Adrenal gland (tissue), 12 donors: ENCODE measurements around the gene SLC13A3. TPM values are rescaled to one million over a fixed set of nuclear protein-coding genes. Genes with fewer than 3 reads are reported as not detected.
A peak's percentile ranks its signal among the peaks of the same experiment; 100 is the strongest.

ENCODE experiments used
- DNase-seq, 7 donors: peaks; one replicate each; pipeline ENCODE4 v3.0.0-alpha.2; 2019 to 2020
- H3K27ac ChIP-seq, 5 donors: fragments of 200-600 bp; sonication (generic) in 4 of 5; 1 replicate in 3 of 5; 2 replicates in 2 of 5; pipeline versions ENCODE4 v1.5.1 to v1.8.0; 2016 to 2020; ENCODE audit warnings: mild to moderate bottlenecking in 1 of 5
- H3K27me3 ChIP-seq: fragments of 200-600 bp; 2 replicates; pipeline ENCODE4 v1.8.0; 2021
- H3K36me3 ChIP-seq, 2 donors: fragments of 200-600 bp; replicated peaks in 1 of 2; 1 replicate in 1 of 2; 2 replicates in 1 of 2; pipeline versions ENCODE4 v1.5.1 to v1.8.0; 2018 to 2022
- H3K4me1 ChIP-seq, 2 donors: fragments of 200-600 bp; replicated peaks in 1 of 2; 1 replicate in 1 of 2; 2 replicates in 1 of 2; pipeline versions ENCODE4 v1.5.1 to v1.8.0; 2018 to 2021
- H3K4me3 ChIP-seq, 4 donors: fragments of 200-600 bp; sonication (generic) in 3 of 4; one replicate each; pipeline ENCODE4 v1.5.1; 2016 to 2018
- H3K9me3 ChIP-seq, 3 donors: fragments of 200-600 bp; sonication (generic) in 1 of 3; replicated peaks in 1 of 3; 1 replicate in 2 of 3; 2 replicates in 1 of 3; pipeline versions ENCODE4 v1.5.1 to v1.8.0; 2016 to 2021
- CTCF ChIP-seq, 6 experiments: fragments of 450-650 bp in 4 of 6; fragments of 200-600 bp in 2 of 6; sonication (generic) in 1 of 6; IDR thresholded peaks; 1 replicate in 5 of 6; 2 replicates in 1 of 6; pipeline versions ENCODE4 v1.5.1 to v1.8.0; 2016 to 2021; ENCODE audit warnings: antibody characterized with exemption in 6 of 6, mild to moderate bottlenecking in 2 of 6, moderate library complexity in 1 of 6
- POLR2A ChIP-seq, 2 donors: fragments of 450-650 bp; IDR thresholded peaks; one replicate each; pipeline ENCODE4 v1.6.1; 2017; ENCODE audit warnings: antibody characterized with exemption in 2 of 2, mild to moderate bottlenecking in 2 of 2, moderate library complexity in 1 of 2
- WGBS, 4 donors: extraction: QIAGEN DNeasy Blood & Tissue Kit in 2 of 4; methylation state at CpG; one replicate each; pipeline versions ENCODE4 v1.1.5 to v1.1.7; 2013 to 2017; 5-methylcytosine and 5-hydroxymethylcytosine counted together
- intact Hi-C, 2 donors: fragments of 100-400 bp; cut with DNase I; formaldehyde crosslinking; loops; one replicate each; pipeline versions ENCODE4 v1.14.1 to v1.15.0; 2022 to 2023
- polyA plus RNA-seq, 3 donors: library from polyadenylated mRNA; stranded (reverse); fragments of 200-250 nt in 2 of 3; fragments of 350-450 nt in 1 of 3; fragmentation: Illumina TruSeq in 1 of 3; extraction: RNeasy Lipid Tissue Mini Kit (QIAGEN cat#74804) in 1 of 3; gene quantifications; one replicate each; pipeline ENCODE4 v1.2.3, GENCODE V29; 2013 to 2014
- total RNA-seq, 9 donors: library from RNA; depleted of rRNA in 4 of 9; stranded (reverse); fragments of >200 nt in 4 of 9; fragments of 120-200 nt in 1 of 9; fragmentation: NEBNext Ultra II Directional in 1 of 9; extraction: Animal tissue kit (Norgen Biotek cat#: 25700) in 1 of 9; gene quantifications; one replicate each; pipeline versions ENCODE4 v1.1.0 to v1.2.4, GENCODE V29; 2013 to 2023
- donor health status: healthy with polysubstance abuse.
- donor health status: Bipolar disorder and iron deficiency.
- donor health status: DM: yes; HTN: yes; CAD: no.
- donor health status: DM: no; HTN: no; CAD: no.
- donor health status: DM: no; HTN: no; CAD: no.
- donor health status: DM: yes; HTN: yes; CAD: no.

Gene SLC13A3
- total and polyA plus RNA-seq, 12 donors, result 1.5 to 11.2 (median 3.9) TPM

GRCh38 chr20:46546298-46546697, 105.0 kb downstream of the SLC13A3 start:
- no peaks in the 10 kb centered on the region for H3K9me3 ChIP-seq
- H3K4me1 ChIP-seq, result peaks cover 0 to 5% of the 10 kb centered on the region in 2 donors
- no peak overlapping the region for H3K27ac ChIP-seq
- H3K4me3 ChIP-seq, result no peak overlapping the region
- TF ChIP-seq CTCF (IDR thresholded peaks at IDR 0.05) (no peak), POLR2A (IDR thresholded peaks at IDR 0.05) (no peak)
- no peaks in the 10 kb centered on the region for H3K27me3 ChIP-seq
- intact Hi-C loops, result no loop called here
- no peaks in the 10 kb centered on the region for H3K36me3 ChIP-seq
- no peak for DNase-seq
- WGBS, 4 donors, result 75 to 100% (median 95%) methylated on average over 3 of the region's 3 CpGs

GRCh38 chr20:46545827-46546138, 105.5 kb downstream of the SLC13A3 start:
- H3K4me3 ChIP-seq, result no peak overlapping the region
- intact Hi-C loops, result no loop called here
- no peaks in the 10 kb centered on the region for H3K9me3 ChIP-seq
- H3K27me3 ChIP-seq, result no peaks in the 10 kb centered on the region
- WGBS, 4 donors, result 95 to 100% (median 98%) methylated on average over 1 to 9 of the region's 9 CpGs
- no peak for DNase-seq
- no peak overlapping the region for H3K27ac ChIP-seq
- TF ChIP-seq POLR2A (IDR thresholded peaks at IDR 0.05) (no peak), CTCF (IDR thresholded peaks at IDR 0.05) (no peak)
- H3K36me3 ChIP-seq, result no peaks in the 10 kb centered on the region
- H3K4me1 ChIP-seq, result peaks cover 0 to 5% of the 10 kb centered on the region in 2 donors

GRCh38 chr20:46545077-46545826, 106.0 kb downstream of the SLC13A3 start:
- H3K27me3 ChIP-seq, result no peaks in the 10 kb centered on the region
- 65 to 76% (median 68%) methylated on average over 3 to 14 of the region's 14 CpGs for WGBS, 4 donors
- H3K27ac ChIP-seq, result no peak overlapping the region
- no peak overlapping the region for H3K4me3 ChIP-seq
- TF ChIP-seq POLR2A (IDR thresholded peaks at IDR 0.05), result no peak
- no peak for TF ChIP-seq CTCF (IDR thresholded peaks at IDR 0.05)
- no peaks in the 10 kb centered on the region for H3K9me3 ChIP-seq
- H3K36me3 ChIP-seq, result no peaks in the 10 kb centered on the region
- intact Hi-C loops, result no loop called here
- peak in 2 of 7 donors; percentile 23 to 55 for DNase-seq
- peaks cover 0 to 5% of the 10 kb centered on the region in 2 donors for H3K4me1 ChIP-seq

GRCh38 chr20:46544576-46544975, 106.7 kb downstream of the SLC13A3 start:
- no peak overlapping the region for H3K4me3 ChIP-seq
- no peak overlapping the region for H3K27ac ChIP-seq
- no peak for DNase-seq
- TF ChIP-seq POLR2A (IDR thresholded peaks at IDR 0.05) (no peak), CTCF (IDR thresholded peaks at IDR 0.05) (peak in 2 of 6 experiments; percentile 16 to 31)
- no peaks in the 10 kb centered on the region for H3K27me3 ChIP-seq
- intact Hi-C loops, result no loop called here
- no peaks in the 10 kb centered on the region for H3K36me3 ChIP-seq
- 82 to 86% (median 84%) methylated on average over 3 of the region's 3 CpGs for WGBS, 4 donors
- no peaks in the 10 kb centered on the region for H3K9me3 ChIP-seq
- peaks cover 0 to 5% of the 10 kb centered on the region in 2 donors for H3K4me1 ChIP-seq
